ENCODE data around the gene HK2.

HK2 gene

DNA sequence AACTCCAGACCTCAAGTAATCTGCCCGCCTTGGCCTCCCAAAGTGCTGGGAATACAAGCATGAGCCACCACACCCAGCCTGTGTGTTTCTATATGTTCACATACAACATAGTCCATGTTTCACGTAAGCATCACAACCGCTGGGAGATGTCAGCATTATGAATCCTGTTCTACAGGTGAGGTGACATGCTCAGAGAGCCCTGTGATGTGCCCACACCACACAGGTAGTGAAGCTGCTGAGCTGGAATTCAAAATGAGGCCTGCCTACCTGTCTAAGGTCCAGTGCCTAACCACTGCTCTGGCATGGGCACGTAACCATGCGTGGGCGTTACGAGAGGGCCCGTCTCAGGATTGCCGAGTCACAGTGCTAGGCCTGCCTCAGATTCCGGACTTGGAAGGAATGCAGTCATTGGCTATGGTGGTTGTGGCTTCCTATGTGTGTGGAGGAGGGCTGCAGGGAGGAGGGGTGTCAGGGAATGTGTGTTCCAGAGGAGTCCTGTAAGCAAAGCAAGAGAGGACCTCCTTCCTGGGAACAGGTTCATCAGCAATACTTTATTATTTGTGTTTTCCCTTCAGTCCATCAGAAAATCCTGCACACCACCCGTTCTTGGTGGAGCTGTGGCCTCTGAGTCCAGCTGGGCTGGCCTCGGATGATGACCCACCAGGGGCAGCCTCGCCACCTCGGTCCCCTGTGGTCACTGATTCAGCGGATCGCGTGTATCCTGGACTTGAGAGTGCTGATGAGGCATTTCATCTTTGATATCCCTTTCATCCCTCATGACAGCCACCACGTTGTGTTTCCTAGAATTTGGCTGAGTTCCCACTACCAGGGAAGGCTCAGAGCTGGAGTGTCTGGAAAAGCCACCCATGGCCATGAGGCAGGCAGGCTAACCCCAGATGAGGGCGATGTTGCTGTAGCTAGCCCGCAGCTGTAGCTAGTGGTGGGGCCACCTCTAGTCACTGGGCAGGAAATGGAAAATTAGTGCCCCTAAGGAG, 31.1 kb downstream of the HK2 start:
- FAIRE-seq (no peak), DNase-seq (ENCODE audit: insufficient read length, low spot score) (no peak)
- no peak for TF ChIP-seq POLR2A (IDR thresholded peaks at IDR 0.05; ENCODE audit: low read depth, low read length)
- TF ChIP-seq POLR2AphosphoS5 (IDR thresholded peaks at IDR 0.05; ENCODE audit: low read depth, low read length) = no peak
- TF ChIP-seq PAX5 (IDR thresholded peaks at IDR 0.05; ENCODE audit: insufficient read depth, low read length, severe bottlenecking) = no peak
- no peak for TF ChIP-seq TAF1 (IDR thresholded peaks at IDR 0.05; ENCODE audit: low read depth, low read length)
- no peak for TF ChIP-seq POU2F2 (IDR thresholded peaks at IDR 0.05; ENCODE audit: low read depth, low read length)
- no peak for TF ChIP-seq SPI1 (IDR thresholded peaks at IDR 0.05; ENCODE audit: low read depth, low read length)

DNA sequence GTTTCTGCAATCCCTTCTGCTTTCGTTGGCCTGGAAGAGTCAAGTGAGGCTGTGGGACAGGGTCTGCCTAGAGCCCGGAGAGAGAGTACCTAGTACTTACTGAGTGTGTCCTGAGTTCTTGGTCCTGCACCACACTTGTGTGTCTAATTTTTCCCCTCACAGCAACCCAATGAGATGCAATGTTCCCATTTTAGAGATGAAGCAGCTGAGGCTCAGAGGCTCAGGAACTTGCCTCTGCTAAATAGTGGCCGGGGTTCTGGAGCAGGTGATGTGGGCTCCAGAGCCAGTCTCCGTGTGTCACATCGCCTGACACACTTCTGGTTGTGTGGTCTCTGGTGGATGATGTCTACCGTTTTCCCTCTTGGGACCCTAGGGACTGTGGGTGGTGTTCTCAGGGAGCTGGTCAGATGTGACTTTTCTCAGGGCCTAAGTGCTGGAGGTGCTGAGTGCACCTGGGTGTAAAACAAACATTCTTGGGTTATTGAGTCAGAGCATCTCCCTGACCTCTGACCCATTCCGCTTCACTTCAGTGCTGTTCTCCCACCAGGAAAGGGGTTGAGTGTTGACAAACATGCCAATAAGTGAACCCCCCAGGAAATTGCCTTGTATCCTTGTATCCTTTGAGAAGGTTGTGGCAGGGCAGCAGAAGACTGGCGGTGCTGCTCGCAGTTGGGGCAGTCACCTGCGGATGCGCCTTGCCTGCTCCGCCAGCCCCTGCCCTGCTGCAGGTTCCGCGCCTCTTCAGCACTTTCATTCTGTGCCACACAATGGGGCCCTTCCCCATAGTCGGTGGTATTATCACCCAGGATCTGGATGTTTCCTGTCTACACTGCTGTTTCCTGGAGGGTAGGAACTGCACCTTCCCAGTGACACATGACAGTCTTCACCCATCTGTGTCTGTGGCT, 32.1 kb downstream of the HK2 start:
- no peak for TF ChIP-seq POLR2AphosphoS5 (IDR thresholded peaks at IDR 0.05; ENCODE audit: low read depth, low read length)
- TF ChIP-seq TAF1 (IDR thresholded peaks at IDR 0.05; ENCODE audit: low read depth, low read length) = no peak
- no peak for FAIRE-seq
- DNase-seq (ENCODE audit: insufficient read length, low spot score) = no peak

DNA sequence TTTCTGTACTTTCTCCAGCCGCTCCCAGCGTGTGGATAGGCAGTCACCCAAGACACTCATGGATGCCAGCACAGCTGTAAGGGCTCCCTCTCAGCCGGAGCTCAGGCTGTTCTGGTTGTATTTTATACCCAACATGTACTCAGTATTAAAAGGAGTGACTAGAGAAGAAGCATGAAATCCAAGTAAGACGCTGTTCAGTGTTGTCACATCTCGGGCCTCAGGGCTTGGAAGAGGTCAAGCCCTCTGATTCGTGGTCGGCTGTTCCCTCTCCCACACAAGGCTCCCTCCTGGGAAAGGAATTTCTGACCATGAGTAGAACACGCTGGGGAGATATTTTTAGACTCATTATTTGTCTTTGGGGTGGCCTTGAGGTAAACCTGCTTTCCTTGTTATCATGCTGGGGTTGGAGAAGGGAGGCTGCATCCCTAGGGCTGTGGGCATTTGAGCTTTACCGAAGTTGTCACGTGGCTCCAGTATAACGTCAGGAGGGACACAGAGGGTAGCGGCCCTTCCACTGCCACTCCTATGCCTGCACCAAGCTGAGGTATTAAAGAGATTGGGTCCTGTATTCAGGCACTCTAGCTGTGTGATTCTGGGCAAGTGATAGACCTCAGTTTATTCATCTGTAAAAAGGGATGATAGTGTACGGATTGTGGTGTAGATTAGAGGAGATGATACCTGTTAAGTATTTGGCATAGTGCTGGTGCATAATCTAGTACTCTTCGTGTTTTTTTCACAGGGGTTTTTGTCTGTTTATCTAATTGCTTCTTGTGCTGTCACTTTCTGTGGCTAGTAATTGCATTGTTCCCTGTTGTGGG, 34.1 kb downstream of the HK2 start:
- DNase-seq (ENCODE audit: insufficient read length, low spot score) = no peak
- TF ChIP-seq POLR2A (IDR thresholded peaks at IDR 0.05; ENCODE audit: low read depth, low read length) (no peak), POU2F2 (IDR thresholded peaks at IDR 0.05; ENCODE audit: low read depth, low read length) (no peak), TAF1 (IDR thresholded peaks at IDR 0.05; ENCODE audit: low read depth, low read length) (no peak), SPI1 (IDR thresholded peaks at IDR 0.05; ENCODE audit: low read depth, low read length) (no peak), POLR2AphosphoS5 (IDR thresholded peaks at IDR 0.05; ENCODE audit: low read depth, low read length) (no peak), PAX5 (IDR thresholded peaks at IDR 0.05; ENCODE audit: insufficient read depth, low read length, severe bottlenecking) (no peak)
- FAIRE-seq = no peak

DNA sequence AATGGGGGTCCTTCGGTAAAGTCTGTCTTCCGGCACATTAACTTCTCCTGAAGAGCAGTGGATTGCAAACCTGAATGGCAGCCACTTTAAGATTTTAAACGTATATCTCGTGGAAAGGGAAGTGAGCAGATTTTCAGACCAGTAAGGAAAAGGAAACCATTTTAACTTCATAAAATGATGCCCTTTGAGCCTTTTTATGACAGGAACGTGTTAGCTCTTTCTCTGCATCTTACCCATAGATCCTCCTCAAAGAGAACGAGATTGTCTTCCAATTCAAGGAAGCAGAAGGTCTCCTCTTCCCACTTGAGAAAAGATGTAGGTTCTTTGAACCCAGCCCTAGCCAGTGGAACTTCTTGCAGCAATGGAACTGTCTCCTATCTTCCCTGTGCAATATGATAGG, 35.6 kb downstream of the HK2 start:
- DNase-seq (ENCODE audit: insufficient read length, low spot score) = no peak
- FAIRE-seq = no peak
- TF ChIP-seq POU2F2 (IDR thresholded peaks at IDR 0.05; ENCODE audit: low read depth, low read length) (no peak), SPI1 (IDR thresholded peaks at IDR 0.05; ENCODE audit: low read depth, low read length) (no peak), PAX5 (IDR thresholded peaks at IDR 0.05; ENCODE audit: insufficient read depth, low read length, severe bottlenecking) (no peak), POLR2AphosphoS5 (IDR thresholded peaks at IDR 0.05; ENCODE audit: low read depth, low read length) (no peak), POLR2A (IDR thresholded peaks at IDR 0.05; ENCODE audit: low read depth, low read length) (no peak), TAF1 (IDR thresholded peaks at IDR 0.05; ENCODE audit: low read depth, low read length) (no peak)

DNA sequence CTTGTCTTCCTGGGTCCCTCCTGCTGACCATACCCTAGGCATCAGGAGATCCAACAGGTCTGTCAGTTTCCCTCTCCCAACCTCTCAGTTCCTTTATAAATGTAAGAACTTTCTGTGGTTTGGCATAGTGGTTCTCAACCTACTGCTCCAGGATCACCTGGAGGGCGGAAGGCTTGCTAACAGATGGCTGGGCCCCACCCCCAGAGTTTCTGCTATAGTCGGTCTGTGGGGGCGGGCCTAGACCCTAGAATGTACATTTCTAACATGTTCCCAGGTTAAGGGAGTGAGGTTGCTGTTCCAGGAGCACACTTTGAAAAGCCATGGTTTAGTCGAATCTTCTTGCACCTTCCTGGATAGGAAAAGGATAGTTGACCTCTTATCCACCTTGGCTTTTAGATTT, 37.0 kb downstream of the HK2 start:
- TF ChIP-seq POLR2A (IDR thresholded peaks at IDR 0.05; ENCODE audit: low read depth, low read length) (no peak), SPI1 (IDR thresholded peaks at IDR 0.05; ENCODE audit: low read depth, low read length) (no peak), POU2F2 (IDR thresholded peaks at IDR 0.05; ENCODE audit: low read depth, low read length) (no peak), POLR2AphosphoS5 (IDR thresholded peaks at IDR 0.05; ENCODE audit: low read depth, low read length) (no peak), TAF1 (IDR thresholded peaks at IDR 0.05; ENCODE audit: low read depth, low read length) (no peak), PAX5 (IDR thresholded peaks at IDR 0.05; ENCODE audit: insufficient read depth, low read length, severe bottlenecking) (no peak)
- no peak for DNase-seq (ENCODE audit: insufficient read length, low spot score)
- no peak for FAIRE-seq

DNA sequence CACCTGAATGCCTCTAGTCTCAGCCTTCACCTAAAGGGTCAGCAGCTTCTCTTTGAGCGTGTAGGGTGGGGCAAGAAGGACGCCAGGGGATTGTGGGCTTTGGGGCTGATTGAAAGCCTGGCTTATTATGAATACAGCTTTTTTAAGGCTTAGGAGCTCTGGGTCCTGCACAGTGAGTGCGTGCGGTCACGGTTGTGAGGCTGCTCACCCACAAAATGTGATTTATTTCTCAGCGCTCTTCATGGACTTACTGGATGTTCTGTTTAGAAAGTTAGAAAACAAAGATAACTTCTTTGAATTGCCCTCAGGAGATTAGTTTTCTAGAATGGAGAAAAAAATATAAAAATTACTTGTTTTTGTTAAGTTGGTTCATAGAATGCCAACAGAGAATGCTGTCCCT, 37.5 kb downstream of the HK2 start:
- no peak for TF ChIP-seq POU2F2 (IDR thresholded peaks at IDR 0.05; ENCODE audit: low read depth, low read length)
- TF ChIP-seq PAX5 (IDR thresholded peaks at IDR 0.05; ENCODE audit: insufficient read depth, low read length, severe bottlenecking) = no peak
- no peak for TF ChIP-seq SPI1 (IDR thresholded peaks at IDR 0.05; ENCODE audit: low read depth, low read length)
- no peak for TF ChIP-seq TAF1 (IDR thresholded peaks at IDR 0.05; ENCODE audit: low read depth, low read length)
- no peak for TF ChIP-seq POLR2AphosphoS5 (IDR thresholded peaks at IDR 0.05; ENCODE audit: low read depth, low read length)
- no peak for TF ChIP-seq POLR2A (IDR thresholded peaks at IDR 0.05; ENCODE audit: low read depth, low read length)
- no peak for FAIRE-seq
- DNase-seq (ENCODE audit: insufficient read length, low spot score) = no peak

DNA sequence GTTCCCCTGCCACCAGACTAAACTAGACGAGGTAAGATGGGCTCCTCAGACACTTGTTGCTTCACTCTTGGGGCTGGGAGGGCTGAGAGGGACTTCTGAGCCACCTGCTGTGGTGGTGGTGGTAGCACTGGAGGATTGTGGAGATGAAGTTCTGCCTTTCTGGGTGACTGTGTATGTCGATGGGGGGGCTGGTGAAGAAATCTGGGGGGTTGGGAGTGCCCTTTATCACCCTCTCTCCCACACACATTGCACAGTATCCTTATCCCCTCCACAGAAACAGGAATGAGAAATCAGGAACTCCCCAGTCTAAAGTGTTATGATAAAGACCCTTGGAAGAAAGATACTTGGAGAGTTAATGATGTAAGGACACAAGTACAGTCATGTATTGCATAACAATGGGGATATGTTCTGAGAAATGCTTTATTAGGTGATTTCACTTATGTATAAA, 38.5 kb downstream of the HK2 start:
- no peak for DNase-seq (ENCODE audit: insufficient read length, low spot score)
- no peak for FAIRE-seq

DNA sequence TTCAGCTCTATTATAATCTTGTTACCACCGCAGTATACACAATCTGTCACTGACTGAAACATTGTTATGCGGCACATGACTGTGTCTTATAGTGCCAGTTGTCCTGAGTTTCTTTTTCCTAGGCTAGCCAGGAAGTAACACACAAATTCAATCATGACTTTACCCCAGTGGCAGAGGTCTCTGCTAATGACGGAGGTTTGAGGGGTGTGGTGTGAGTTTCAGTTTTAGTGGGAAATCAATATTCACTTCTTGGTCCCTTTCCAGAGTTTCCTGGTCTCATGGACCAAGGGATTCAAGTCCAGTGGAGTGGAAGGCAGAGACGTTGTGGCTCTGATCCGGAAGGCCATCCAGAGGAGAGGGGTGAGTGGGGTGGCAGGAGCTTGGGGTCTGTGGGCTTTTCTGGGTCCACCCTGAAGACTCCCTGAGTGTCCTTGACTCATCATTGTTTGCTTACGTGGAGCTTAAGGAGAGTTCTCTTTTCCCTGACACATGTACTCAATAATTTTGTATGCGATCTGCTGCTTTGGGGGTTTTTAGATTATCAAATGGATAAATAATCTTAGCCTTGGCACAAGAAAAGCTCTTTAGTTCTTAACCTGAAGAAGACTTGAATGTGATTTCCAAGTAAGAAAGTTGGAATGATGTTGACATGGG, 39.2 kb downstream of the HK2 start:
- TF ChIP-seq POLR2AphosphoS5 (IDR thresholded peaks at IDR 0.05; ENCODE audit: low read depth, low read length) (no peak), SPI1 (IDR thresholded peaks at IDR 0.05; ENCODE audit: low read depth, low read length) (no peak), TAF1 (IDR thresholded peaks at IDR 0.05; ENCODE audit: low read depth, low read length) (no peak), POLR2A (IDR thresholded peaks at IDR 0.05; ENCODE audit: low read depth, low read length) (no peak), POU2F2 (IDR thresholded peaks at IDR 0.05; ENCODE audit: low read depth, low read length) (no peak), PAX5 (IDR thresholded peaks at IDR 0.05; ENCODE audit: insufficient read depth, low read length, severe bottlenecking) (no peak)
- no peak for DNase-seq (ENCODE audit: insufficient read length, low spot score)
- no peak for FAIRE-seq

More for the DNA sequence above, 38.5 kb downstream of the HK2 start:
- TF ChIP-seq PAX5 (IDR thresholded peaks at IDR 0.05; ENCODE audit: insufficient read depth, low read length, severe bottlenecking) = no peak
- no peak for TF ChIP-seq POLR2AphosphoS5 (IDR thresholded peaks at IDR 0.05; ENCODE audit: low read depth, low read length)
- TF ChIP-seq SPI1 (IDR thresholded peaks at IDR 0.05; ENCODE audit: low read depth, low read length) = no peak
- TF ChIP-seq TAF1 (IDR thresholded peaks at IDR 0.05; ENCODE audit: low read depth, low read length) = no peak
- TF ChIP-seq POU2F2 (IDR thresholded peaks at IDR 0.05; ENCODE audit: low read depth, low read length) = no peak
- no peak for TF ChIP-seq POLR2A (IDR thresholded peaks at IDR 0.05; ENCODE audit: low read depth, low read length)

Measured in GM12891 (cell line).